GM23338 (cell line): ENCODE data around the gene SLC25A34.

Experiments used
- CREB1 ChIP-seq: fragments of 250-450 bp; sonication (Bioruptor Pico); IDR thresholded peaks from 2 replicates; pipeline ENCODE4 v1.5.0; 2020; ENCODE audit warnings: low read depth, mild to moderate bottlenecking, moderate library complexity
- EZH2 ChIP-seq: fragments of 200-600 bp; sonication (generic); IDR thresholded peaks from one replicate; pipeline ENCODE4 v1.8.0; 2017; ENCODE audit warnings: antibody characterized with exemption, mild to moderate bottlenecking, low read depth; ENCODE audit not compliant: unreplicated experiment
- JUNB ChIP-seq: IDR thresholded peaks from one replicate; pipeline ENCODE4 v1.6.1; 2016; ENCODE audit warnings: antibody characterized with exemption; ENCODE audit not compliant: unreplicated experiment
- ZNF114 ChIP-seq: fragments of 250-450 bp; sonication (Bioruptor Pico); IDR thresholded peaks from 2 replicates; pipeline ENCODE4 v1.5.0; 2020; ENCODE audit warnings: mild to moderate bottlenecking, moderate library complexity

DNA sequence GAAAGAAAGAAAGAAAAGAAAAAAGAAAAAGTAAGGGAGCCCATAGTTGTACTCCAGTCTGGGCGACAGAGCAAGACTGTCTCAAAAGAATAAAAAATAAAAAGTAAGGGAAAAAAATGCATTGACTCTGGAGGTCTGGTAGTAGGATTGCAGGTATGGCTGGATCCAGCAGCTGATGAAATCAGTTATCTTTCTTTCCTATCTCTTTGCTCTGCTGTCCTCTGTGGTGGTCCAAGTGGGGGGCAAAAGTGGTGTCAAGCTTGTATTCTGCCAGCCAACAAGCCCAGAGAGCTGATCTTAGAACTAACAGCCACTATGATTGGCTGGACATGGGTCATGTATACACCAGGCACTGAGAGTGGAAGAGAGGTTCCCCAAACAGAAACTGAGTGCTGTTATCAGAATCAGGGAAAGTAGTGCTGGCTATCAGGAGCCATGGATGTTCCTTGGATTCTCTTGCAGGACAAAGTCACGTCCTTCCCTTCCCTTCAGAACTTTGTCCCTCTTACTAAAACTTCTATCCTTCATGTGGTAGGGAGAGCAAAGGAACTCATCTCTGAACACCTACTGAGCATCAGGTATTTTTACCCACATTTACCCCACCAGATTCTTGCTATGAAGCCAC, 19.1 kb downstream of the SLC25A34 start:
- TF ChIP-seq CREB1 (CRISPR knock-in tag) (no peak), EZH2 (no peak), ZNF114 (no peak), JUNB (no peak)
